Lower lobe of right lung (tissue), 2 donors: ENCODE results near the gene PEX7. TPM values are rescaled to one million over a fixed set of nuclear protein-coding genes. Genes with fewer than 3 reads are reported as not detected.
"Not testable (repeated sequence)": the region's sequence is repeated elsewhere in the genome, so short reads cannot be mapped to it uniquely, and the experiment has no call there.

Source experiments
- ATAC-seq, 2 donors: fragments of 200-7000 bp; cut with Tn5 transposase; one replicate each; pipeline ENCODE4 v1.9.1; 2020 to 2022; ENCODE audit warnings: mild to moderate bottlenecking in 2 of 2, moderate library complexity in 2 of 2
- DNase-seq: peaks from one replicate; pipeline ENCODE4 v3.0.0-alpha.2; 2020
- H3K27ac ChIP-seq: fragments of 200-600 bp; one replicate; pipeline ENCODE4 v1.8.0; 2022
- H3K27me3 ChIP-seq: fragments of 200-600 bp; one replicate; pipeline ENCODE4 v1.8.0; 2022; ENCODE audit warnings: low read depth
- H3K36me3 ChIP-seq: fragments of 200-600 bp; one replicate; pipeline ENCODE4 v1.8.0; 2022; ENCODE audit warnings: mild to moderate bottlenecking
- H3K4me1 ChIP-seq: fragments of 200-600 bp; one replicate; pipeline ENCODE4 v1.8.0; 2022
- H3K4me3 ChIP-seq: fragments of 200-600 bp; one replicate; pipeline ENCODE4 v1.8.0; 2022; ENCODE audit warnings: mild to moderate bottlenecking
- H3K9me3 ChIP-seq: fragments of 200-600 bp; one replicate; pipeline ENCODE4 v1.8.0; 2022
- CTCF ChIP-seq: fragments of 200-600 bp; IDR thresholded peaks from one replicate; pipeline ENCODE4 v1.8.0; 2022; ENCODE audit warnings: antibody characterized with exemption, mild to moderate bottlenecking
- intact Hi-C: fragments of 100-400 bp; cut with DNase I; formaldehyde crosslinking; loops from one replicate; pipeline ENCODE4 v1.11.0; 2022
- total RNA-seq: library from RNA; stranded (reverse); fragmentation: NEBNext Ultra II Directional; extraction: Animal tissue kit (Norgen Biotek cat#: 25700); gene quantifications from one replicate; pipeline ENCODE4 v1.2.1, GENCODE V29; 2021
- donor health status: DM: no; HTN: yes; CAD: no; lungs with severe emphysema.

PEX7 gene
- total RNA-seq, 1 donor from 2014 or later: 5.6 TPM

GRCh38 chr6:136932599-136932998 lies 110.2 kb downstream of the PEX7 start:
- ATAC-seq (no peak), DNase-seq (no peak)
- no peak overlapping the region for H3K27ac ChIP-seq
- no peaks in the 10 kb centered on the region for H3K9me3 ChIP-seq
- no peak overlapping the region for H3K4me3 ChIP-seq
- no peaks in the 10 kb centered on the region for H3K4me1 ChIP-seq
- intact Hi-C loops: no loop called here
- H3K27me3 ChIP-seq: peaks cover 1% of the 10 kb centered on the region
- TF ChIP-seq CTCF: no peak
- H3K36me3 ChIP-seq: no peaks in the 10 kb centered on the region

- TF ChIP-seq CTCF: no peak
- Histone ChIP-seq H3K36me3 (no peaks in the 10 kb centered on the region), H3K4me3 (no peak overlapping the region), H3K27me3 (peaks cover 7% of the 10 kb centered on the region), H3K9me3 (no peaks in the 10 kb centered on the region), H3K4me1 (no peaks in the 10 kb centered on the region), H3K27ac (no peak overlapping the region)
- intact Hi-C loops: no loop called here
- DNase-seq: no peak
- ATAC-seq: no peak
Observed at GRCh38 chr6:136945072-136945471, 122.7 kb downstream of the PEX7 start.

- Histone ChIP-seq H3K9me3 (no peaks in the 10 kb centered on the region), H3K4me3 (no peak overlapping the region), H3K4me1 (no peaks in the 10 kb centered on the region), H3K36me3 (no peaks in the 10 kb centered on the region), H3K27me3 (peaks cover 7% of the 10 kb centered on the region), H3K27ac (no peak overlapping the region)
- TF ChIP-seq CTCF: no peak
- intact Hi-C loops: no loop called here
- ATAC-seq (no peak), DNase-seq (no peak)
Observed at GRCh38 chr6:136945711-136946121, 123.3 kb downstream of the PEX7 start.

GRCh38 chr6:136947037-136947436 lies 124.6 kb downstream of the PEX7 start:
- no peaks in the 10 kb centered on the region for H3K36me3 ChIP-seq
- ATAC-seq: no peak
- no peak overlapping the region for H3K4me3 ChIP-seq
- no peak for DNase-seq
- intact Hi-C loops: no loop called here
- no peaks in the 10 kb centered on the region for H3K9me3 ChIP-seq
- no peak for TF ChIP-seq CTCF
- no peak overlapping the region for H3K27ac ChIP-seq
- H3K4me1 ChIP-seq: no peaks in the 10 kb centered on the region
- peaks cover 7% of the 10 kb centered on the region for H3K27me3 ChIP-seq

GRCh38 chr6:136949957-136950356 lies 127.6 kb downstream of the PEX7 start:
- H3K36me3 ChIP-seq, intact Hi-C loops, H3K27me3 ChIP-seq, H3K4me3 ChIP-seq, ATAC-seq, H3K9me3 ChIP-seq, H3K4me1 ChIP-seq, H3K27ac ChIP-seq, DNase-seq: not testable (repeated sequence)

GRCh38 chr6:136950436-136951126 lies 128.2 kb downstream of the PEX7 start:
- no peak for TF ChIP-seq CTCF
- intact Hi-C loops: no loop called here
- no peak overlapping the region for H3K4me3 ChIP-seq
- H3K4me1 ChIP-seq: no peaks in the 10 kb centered on the region
- DNase-seq (no peak), ATAC-seq (no peak)
- H3K9me3 ChIP-seq: no peaks in the 10 kb centered on the region
- H3K27ac ChIP-seq: no peak overlapping the region
- no peaks in the 10 kb centered on the region for H3K36me3 ChIP-seq
- H3K27me3 ChIP-seq: no peaks in the 10 kb centered on the region
